GM19193 (cell line): ENCODE data around the gene DYNLL2.

Experiments used
- POLR2A ChIP-seq: IDR thresholded peaks from 4 replicates; pipeline ENCODE4 v1.6.1; 2011; ENCODE audit not compliant: insufficient read depth, insufficient read length; ENCODE audit errors: extremely low read depth

The DYNLL2 gene

DNA sequence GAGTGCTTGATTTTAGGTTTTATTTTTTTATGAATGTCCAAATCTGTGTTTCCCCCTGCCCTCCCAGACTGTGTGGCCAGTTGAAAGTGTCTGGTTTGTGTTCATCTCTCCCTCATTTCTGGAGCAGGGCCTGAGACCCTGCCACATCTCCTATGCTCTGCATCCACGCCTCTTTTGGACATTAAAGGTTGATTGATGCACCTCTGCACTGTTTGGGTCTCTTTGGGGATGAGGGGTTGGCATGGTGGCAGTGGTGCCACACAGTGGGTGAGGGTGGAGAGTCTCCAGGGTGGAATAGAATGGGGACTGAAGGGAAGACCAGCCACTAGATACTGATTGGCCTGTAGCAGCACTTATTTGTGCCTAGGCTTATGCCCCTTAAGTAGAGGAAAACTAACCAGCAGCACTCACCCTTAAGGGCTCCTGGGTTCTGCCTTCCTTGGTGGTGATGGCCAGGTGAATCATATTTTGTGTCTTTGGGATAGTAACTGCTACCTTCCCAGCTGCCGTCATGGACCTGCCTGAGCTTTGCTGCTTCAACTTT lies 7.9 kb downstream of the DYNLL2 start:
- no peak for TF ChIP-seq POLR2A

GRCh38 chr17:58092101-58092796 lies 9.0 kb downstream of the DYNLL2 start:
- no peak for TF ChIP-seq POLR2A

DNA sequence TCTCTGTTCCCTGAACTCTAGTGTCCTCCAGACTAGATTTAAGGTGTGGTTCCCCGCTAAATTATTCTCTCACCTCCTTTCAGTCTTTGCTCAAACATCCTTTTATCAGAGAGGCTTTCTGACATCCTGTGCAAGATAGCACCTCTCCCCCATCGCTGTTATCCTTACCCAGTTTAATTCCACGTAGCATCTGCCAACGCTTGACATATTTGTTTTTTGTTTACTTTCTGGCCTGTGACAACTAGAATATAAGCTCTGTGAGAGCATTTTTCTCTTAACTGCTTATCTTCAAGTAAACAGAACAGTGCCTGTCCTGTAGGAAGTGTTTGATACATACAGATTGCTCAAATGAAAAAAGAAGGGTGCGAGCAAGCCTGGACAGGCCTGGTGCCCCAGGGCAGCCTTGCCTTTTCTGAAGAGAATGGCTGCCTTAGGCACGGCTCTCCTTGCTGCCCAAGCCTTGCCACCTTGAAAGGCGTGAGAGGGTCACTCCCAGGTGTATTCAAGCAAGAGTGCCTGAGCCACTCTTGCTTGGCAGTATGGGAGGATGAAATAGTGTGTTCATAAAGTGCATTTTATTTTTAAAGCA lies 9.7 kb downstream of the DYNLL2 start:
- no peak for TF ChIP-seq POLR2A

DNA sequence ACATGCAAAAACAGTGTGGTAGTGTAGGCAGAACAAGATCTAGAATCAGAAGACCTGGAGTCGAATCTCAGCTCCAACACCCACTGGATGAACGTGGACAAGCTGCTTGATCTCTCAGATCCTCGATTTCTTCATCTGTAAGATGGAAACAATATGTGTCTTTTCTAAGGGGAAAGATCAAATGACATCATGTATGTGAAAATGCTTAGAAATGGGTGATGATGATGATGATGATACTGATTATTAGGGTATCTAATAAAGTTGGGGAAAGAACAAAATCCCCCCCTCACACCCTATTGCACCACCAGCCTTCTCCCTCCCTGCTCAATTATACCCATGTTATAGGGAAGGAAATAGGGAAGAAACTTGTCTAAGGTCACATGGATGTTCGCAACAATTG lies 10.9 kb downstream of the DYNLL2 start:
- TF ChIP-seq POLR2A: no peak

DNA sequence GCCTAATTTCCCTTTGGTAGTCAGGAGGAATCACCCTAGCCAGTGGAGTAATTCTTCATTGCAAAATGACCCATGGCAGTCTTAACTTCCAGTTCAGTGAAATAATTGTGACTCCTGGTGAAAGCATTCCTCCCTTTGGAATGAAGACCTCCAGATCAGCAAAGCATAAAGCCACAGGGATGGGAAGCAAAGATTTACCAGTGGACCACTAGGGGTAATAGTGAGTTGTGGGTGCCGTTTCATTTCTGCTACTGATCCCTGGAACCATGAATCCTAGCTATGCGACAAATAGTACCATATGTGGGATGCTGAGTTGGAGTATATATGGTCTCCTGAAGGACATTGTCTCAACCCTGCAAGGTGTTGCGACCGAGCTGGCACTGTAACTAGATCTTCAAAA lies 13.7 kb downstream of the DYNLL2 start:
- no peak for TF ChIP-seq POLR2A

DNA sequence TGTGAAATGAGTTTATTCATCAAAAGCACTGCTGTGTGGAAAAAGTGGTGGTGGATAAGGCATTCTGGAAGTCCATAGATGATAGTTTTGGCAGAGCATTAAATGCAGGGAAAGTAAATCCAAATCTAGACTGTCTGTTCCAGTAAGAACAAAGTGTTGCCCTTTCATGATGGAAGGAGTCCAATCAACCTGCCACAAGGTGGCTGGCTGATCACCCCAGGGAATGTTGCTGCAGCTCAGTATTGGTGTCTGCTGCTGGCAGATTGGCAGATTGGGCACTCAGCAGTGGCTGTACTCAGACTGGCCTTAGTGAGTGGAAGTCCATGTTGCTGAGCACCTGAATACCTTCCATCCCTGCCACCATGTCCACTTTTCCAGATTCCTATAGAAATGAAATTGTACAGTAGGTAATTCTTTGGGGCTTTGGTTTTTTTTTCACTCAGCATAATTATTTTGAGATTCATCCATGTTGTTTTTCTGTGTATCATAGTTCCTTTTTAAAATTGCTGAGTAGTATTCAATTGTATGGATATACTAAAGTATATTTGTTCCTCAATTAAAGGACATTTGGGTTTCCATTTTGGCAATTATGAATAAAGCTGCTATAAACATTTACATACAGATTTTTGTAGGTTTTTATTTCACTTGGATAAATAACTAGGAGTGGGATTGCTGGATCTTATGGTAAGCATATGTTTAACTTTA lies 14.3 kb downstream of the DYNLL2 start:
- TF ChIP-seq POLR2A: no peak

- TF ChIP-seq POLR2A: no peak
Measured at GRCh38 chr17:58100506-58100905, 17.3 kb downstream of the DYNLL2 start.

DNA sequence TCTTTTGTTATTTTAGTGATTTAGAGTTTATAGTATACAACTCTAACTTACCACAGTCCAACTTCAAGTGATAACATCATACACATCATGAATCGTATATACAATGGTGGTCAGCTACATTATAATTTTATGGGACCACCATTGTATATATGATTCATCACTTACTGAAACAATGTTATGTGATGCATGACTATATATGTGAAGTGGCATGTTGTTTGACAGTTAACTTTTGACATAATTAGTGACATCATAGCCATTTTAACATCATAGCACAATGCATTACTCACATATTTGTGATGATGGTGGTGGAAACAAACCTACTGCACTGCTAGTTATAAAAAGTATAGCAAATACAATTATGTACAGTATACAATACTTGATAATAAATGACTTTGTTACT lies 21.9 kb downstream of the DYNLL2 start:
- TF ChIP-seq POLR2A: no peak

DNA sequence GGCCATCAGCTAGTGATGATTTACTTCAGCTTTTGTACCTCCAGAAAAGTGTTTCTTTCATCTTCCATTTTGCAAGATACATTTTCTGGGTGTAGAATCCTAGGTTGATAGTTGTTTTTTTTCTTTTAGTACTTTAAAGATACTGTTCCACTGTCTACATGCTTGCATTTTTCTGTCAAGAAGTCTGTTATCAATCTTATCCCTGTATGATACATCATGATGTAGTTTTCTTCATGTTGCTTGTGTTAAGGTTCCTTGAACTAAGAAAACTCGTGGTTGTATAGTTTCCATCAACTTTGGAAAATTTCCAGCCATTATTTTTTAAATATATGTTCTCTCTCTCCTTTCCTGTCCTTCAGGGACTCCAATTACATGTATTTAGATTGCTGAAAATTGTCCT lies 24.1 kb downstream of the DYNLL2 start:
- TF ChIP-seq POLR2A: no peak

DNA sequence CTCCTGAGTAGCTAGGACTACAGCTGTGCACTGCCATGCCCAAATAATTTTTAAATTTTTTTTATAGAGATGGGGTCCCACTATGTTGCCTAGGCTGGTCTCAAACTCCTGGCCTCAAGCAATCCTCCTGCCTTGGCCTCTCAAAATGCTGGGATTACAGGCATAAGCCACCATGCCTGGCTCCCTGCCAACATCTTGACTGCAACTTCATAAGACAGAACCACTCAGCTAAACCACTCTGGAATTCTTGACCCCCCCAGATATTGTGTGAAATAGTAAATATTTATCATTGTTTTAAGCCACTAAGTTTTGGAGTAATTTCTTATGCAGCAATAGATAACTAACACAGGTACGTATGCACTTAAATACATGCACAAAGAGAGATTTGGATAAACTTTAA lies 26.0 kb downstream of the DYNLL2 start:
- no peak for TF ChIP-seq POLR2A

DNA sequence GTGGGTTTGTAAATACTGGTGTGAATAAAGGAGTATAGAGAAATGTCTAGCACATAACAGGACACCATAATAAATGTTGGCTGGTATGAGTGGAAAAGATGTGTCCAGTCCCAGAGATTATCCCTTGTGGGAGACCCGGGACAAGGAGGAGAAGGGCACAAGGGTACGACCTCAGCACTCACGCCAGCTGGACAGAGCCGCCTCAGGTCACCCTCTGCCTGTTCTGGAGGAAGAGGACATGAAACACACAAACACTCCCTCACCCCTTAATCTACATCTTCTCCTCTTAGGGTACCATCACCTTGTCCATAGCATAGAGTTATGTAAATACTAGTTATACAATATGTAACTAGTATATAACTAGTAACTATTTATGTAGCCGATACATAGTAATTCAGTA lies 26.8 kb downstream of the DYNLL2 start:
- no peak for TF ChIP-seq POLR2A

DNA sequence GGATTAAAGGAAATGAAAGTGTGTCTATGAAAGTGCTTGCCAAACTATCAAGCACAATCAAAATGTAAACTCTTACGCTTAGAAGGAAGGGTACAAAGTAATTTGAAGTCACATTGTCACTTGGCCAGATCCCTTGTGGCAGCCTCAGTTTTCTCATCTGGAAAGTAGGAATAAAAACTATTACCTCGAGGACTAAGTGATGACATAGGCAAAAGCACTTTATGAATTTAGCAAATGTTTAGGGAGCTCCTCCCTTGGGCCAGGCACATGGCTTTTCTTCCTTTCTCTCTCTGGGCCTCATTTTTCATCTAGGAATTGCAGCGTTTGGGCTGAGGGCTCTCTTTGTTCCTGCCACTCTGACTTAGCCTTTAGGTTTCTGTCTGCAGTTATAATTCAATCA lies 28.5 kb downstream of the DYNLL2 start:
- no peak for TF ChIP-seq POLR2A

DNA sequence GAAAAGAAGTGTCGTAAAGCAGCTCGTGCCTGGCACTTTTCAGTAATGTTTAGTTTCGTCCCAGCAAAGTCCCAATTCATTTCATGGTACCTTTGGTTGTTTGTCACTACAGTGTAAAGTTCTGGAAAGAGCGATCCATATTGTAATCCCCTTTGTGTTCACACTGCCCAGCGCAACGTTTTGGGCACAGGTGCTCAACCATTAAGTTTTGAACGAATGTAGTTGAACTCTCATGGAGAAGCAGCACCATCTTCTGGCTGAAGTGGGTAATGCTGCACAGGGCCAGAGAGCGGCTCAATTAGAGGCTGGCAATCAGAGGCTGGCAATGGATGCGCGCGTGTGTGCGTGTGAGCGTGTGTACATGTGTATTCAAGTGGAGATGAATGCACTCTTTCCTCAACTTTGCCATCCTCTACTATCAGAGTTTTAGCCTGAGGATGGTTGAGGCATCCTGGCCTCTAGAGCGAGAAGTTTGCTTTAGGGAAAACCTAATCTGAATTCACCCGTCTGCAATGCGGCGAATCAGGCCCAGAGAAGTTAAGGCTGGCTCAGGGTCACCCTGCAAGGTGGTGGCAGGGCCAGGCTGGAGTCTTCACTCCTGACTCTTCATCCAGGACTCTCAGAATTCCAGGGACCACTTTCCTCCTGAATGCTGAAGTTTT lies 29.9 kb downstream of the DYNLL2 start:
- no peak for TF ChIP-seq POLR2A

DNA sequence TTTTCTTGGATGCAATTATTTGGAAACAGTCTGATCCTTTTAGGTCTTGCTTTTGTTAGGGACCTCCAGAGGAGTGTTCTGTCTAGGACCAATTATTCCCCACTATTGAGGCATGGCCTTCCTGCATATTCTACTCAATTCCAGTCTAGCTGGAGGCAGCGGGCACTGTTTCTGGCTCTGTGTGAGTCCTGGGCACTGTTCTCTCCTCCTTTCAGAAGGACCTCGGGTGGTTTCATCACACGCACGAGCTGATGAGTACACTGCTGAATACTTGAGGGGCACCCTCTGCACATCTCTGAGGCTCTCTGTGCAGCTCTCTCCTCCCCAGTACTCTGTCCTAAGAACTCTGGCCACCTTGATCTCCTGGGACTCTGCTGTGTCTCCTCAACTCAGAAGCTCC lies 30.7 kb downstream of the DYNLL2 start:
- TF ChIP-seq POLR2A: no peak

DNA sequence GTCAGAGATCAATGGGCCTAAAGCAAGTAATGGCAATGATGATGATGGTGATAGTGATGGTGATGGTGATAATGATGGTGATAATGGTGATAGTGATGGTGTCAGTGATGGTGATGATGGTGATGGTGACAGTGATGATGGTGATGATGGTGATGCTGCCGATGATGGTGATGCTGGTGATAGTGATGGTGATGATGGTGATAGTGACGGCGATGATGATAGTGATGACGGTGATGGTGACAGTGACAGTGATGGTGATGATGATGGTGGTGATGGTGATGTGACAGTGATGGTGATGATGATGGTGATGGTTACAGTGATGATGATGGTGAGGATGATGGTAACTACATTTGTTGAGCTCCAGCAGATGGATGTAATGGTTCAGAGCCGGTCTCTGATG lies 34.2 kb downstream of the DYNLL2 start:
- TF ChIP-seq POLR2A: no peak

DNA sequence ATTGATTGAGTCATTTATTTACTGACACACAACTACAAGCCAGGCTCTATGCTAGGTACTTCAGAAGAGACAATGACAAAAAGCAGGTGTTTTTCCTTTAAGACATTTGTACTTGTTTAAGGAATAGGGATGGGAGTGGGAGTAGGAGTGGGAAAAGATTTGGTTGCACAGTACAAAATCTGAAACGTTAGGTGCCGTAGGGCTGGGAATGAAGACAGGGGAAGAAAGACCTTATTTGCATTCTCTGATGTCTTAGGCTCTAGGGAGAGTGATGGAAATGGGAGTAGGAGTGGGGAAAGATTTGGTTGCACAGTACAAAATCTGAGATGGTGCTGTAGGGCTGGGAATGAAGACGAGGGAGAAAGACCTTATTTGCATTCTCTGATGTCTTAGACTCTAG lies 36.3 kb downstream of the DYNLL2 start:
- TF ChIP-seq POLR2A: no peak

GRCh38 chr17:58120195-58120822 lies 37.1 kb downstream of the DYNLL2 start:
- no peak for TF ChIP-seq POLR2A
